ENCODE measurements around the gene FHL2. TPM values are rescaled to one million over a fixed set of nuclear protein-coding genes. Genes with fewer than 3 reads are reported as not detected.

FHL2 gene
- total and polyA plus RNA-seq, 2 of the 13 experiments (the other 11 are each of a cell fraction or from before 2014, with no cell fraction given) = 1.9 to 74.8 TPM

DNA sequence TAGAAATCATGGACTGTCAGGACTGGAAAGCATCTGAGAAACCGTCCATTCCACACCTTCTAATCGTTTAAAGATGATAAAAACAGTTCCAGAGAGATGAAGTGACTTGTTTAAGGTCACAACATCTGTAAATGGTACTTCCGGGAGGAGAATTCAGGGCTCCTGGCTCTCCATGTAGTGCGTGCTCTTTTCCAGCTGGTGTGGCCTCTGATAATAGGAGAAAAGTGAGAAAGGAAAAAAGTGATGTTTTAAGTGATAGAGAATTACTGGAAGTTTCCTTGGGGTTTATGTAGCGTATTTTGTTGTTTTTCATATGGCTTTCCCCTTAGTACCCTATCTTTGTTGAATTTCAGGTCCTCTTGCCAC lies 60.8 kb downstream of the FHL2 start:
- Histone ChIP-seq H3K36me3 (replicated peaks in 1 of 2; ENCODE audit: control insufficient read depth in 1 of 2, insufficient read depth in 2 of 2, low read length in 2 of 2) (peaks cover 18 to 30% of the 10 kb centered on the region in 2 experiments), H3K4me3 (replicated peaks in 1 of 3; ENCODE audit: insufficient read depth in 1 of 3, low read depth in 2 of 3, low read length in 3 of 3) (peak overlapping the region; percentile 85 to 100 (median 99)), H3K27me3 (ENCODE audit: control insufficient read depth in 1 of 2, insufficient read depth in 2 of 2, low read length in 2 of 2) (peaks cover 0 to 7% of the 10 kb centered on the region in 2 experiments; a peak in 2 of 5 replicates), H3K27ac (ENCODE audit: extremely low read length, insufficient read depth, low read length) (peak overlapping the region; percentile 100), H2AFZ (ENCODE audit: low read length) (peak overlapping the region; percentile 49), H3K9ac (ENCODE audit: insufficient read depth, low read depth, low read length) (peak overlapping the region; percentile 100), H3K4me2 (ENCODE audit: low read depth, low read length) (peak overlapping the region; percentile 89), H4K20me1 (ENCODE audit: insufficient read depth, low read length) (peaks cover 8% of the 10 kb centered on the region; the same call in 1 of the 2 replicates), H3K79me2 (ENCODE audit: insufficient read depth, low read length) (peaks cover 54% of the 10 kb centered on the region), H3K9me3 (ENCODE audit: low read length) (no peaks in the 10 kb centered on the region), H3K4me1 (ENCODE audit: insufficient read depth, low read length) (peaks cover 38% of the 10 kb centered on the region)
- no peak for FAIRE-seq
- in situ Hi-C loops (cut with HindIII; ENCODE audit: extremely low pct_ligation_motif_present, low pct_unique_long_range_greater_than_20kb) (loop anchor here (25.0 kb wide), 1 partner anchor 849 kb away; the partner anchor contains the start of gene UXS1), intact Hi-C loops (cut with micrococcal nuclease; ENCODE audit: unreplicated experiment) (no loop called here)
- BruUV-seq (replicated peaks) = TSS peak; percentile 60
- CTCF ChIA-PET (ENCODE audit: low intra/inter-chr PET ratio, low total read pairs) = no interaction called here
- ATAC-seq = peak; percentile 73
- 2% methylated on average over 5 of the region's 5 CpGs for WGBS (ENCODE audit: low lambda C conversion rate)
- no peak for DNase-seq (ENCODE audit: low spot score)
- TF ChIP-seq ZNF256 (CRISPR knock-in tag; conservative IDR thresholded peaks at IDR 0.05) (0 out of 2 replicates have a peak, but pooled peaks have one; percentile 28), RORA (CRISPR knock-in tag; IDR thresholded peaks at IDR 0.05) (no peak), JUND (CRISPR knock-in tag; IDR thresholded peaks at IDR 0.05) (no peak), RARG (CRISPR knock-in tag; IDR thresholded peaks at IDR 0.05; ENCODE audit: low read depth) (0 out of 2 replicates have a peak, but pooled peaks have one; percentile 1), SRF (IDR thresholded peaks at IDR 0.05; ENCODE audit: low read depth, low read length) (0 out of 2 replicates have a peak, but pooled peaks have one; percentile 4), ELF1 (CRISPR knock-in tag; IDR thresholded peaks at IDR 0.05) (peak; percentile 55; the same call in 1 of the 2 replicates), ETV5 (CRISPR knock-in tag; IDR thresholded peaks at IDR 0.05; ENCODE audit: borderline replicate concordance) (peak; percentile 20; the same call in 1 of the 2 replicates), GABPA (IDR thresholded peaks at IDR 0.05; ENCODE audit: low read depth, low read length) (no peak), GABPA (CRISPR knock-in tag; IDR thresholded peaks at IDR 0.05; ENCODE audit: low read depth) (peak; percentile 53), ZNF746 (CRISPR knock-in tag; IDR thresholded peaks at IDR 0.05) (0 out of 2 replicates have a peak, but pooled peaks have one; percentile 16), ZNF431 (CRISPR knock-in tag; IDR thresholded peaks at IDR 0.05; ENCODE audit: borderline replicate concordance, low read depth) (peak; percentile 97; the same call in 1 of the 2 replicates), NFATC3 (CRISPR knock-in tag; IDR thresholded peaks at IDR 0.05) (0 out of 2 replicates have a peak, but pooled peaks have one; percentile 75), ZNF143 (CRISPR knock-in tag; IDR thresholded peaks at IDR 0.05) (no peak)
- TF ChIP-seq, protein P1, sequence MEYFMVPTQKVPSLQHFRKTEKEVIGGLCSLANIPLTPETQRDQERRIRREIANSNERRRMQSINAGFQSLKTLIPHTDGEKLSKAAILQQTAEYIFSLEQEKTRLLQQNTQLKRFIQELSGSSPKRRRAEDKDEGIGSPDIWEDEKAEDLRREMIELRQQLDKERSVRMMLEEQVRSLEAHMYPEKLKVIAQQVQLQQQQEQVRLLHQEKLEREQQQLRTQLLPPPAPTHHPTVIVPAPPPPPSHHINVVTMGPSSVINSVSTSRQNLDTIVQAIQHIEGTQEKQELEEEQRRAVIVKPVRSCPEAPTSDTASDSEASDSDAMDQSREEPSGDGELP (IDR thresholded peaks at IDR 0.05; ENCODE audit: borderline replicate concordance, low read depth) = peak; percentile 31; the same call in 1 of the 2 replicates
- TF ChIP-seq, protein P2, sequence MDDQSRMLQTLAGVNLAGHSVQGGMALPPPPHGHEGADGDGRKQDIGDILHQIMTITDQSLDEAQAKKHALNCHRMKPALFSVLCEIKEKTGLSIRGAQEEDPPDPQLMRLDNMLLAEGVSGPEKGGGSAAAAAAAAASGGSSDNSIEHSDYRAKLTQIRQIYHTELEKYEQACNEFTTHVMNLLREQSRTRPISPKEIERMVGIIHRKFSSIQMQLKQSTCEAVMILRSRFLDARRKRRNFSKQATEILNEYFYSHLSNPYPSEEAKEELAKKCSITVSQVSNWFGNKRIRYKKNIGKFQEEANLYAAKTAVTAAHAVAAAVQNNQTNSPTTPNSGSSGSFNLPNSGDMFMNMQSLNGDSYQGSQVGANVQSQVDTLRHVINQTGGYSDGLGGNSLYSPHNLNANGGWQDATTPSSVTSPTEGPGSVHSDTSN (CRISPR knock-in tag; IDR thresholded peaks at IDR 0.05; ENCODE audit: borderline replicate concordance) = 0 out of 2 replicates have a peak, but pooled peaks have one; percentile 25
- POLR2A ChIA-PET = interaction anchor here (6.5 kb wide), 1 partner anchor 9 kb away, joined by 43 read pairs; the partner anchor contains the start of gene TGFBRAP1

Measured in HepG2 (cell line).